MM.1S (cell line): Measurements from ENCODE around the gene MYBPHL.

ENCODE experiments used
- CTCF ChIP-seq: fragments of 300-600 bp; sonication (generic); IDR thresholded peaks from 2 replicates; pipeline ENCODE4 v1.5.1; 2016; ENCODE audit warnings: antibody characterized with exemption, low read length, mixed read lengths
- EZH2phosphoT487 ChIP-seq: fragments of 300-600 bp; sonication (generic); IDR thresholded peaks from 2 replicates; pipeline ENCODE4 v1.6.1; 2018; ENCODE audit warnings: antibody characterized with exemption, low read length

GRCh38 chr1:109248444-109248796 lies 58.4 kb downstream of the MYBPHL start:
- TF ChIP-seq EZH2phosphoT487: no peak
- TF ChIP-seq CTCF: no peak
